Measurements from ENCODE around the gene TNNT3.

GRCh38 chr11:1939006-1939625, 19.6 kb downstream of the TNNT3 start:
- no peak for TF ChIP-seq CTCF (IDR thresholded peaks at IDR 0.05)
- no peak for TF ChIP-seq POLR2A (IDR thresholded peaks at IDR 0.05)
- no peak for TF ChIP-seq EP300 (IDR thresholded peaks at IDR 0.05)
